MM.1S (cell line): Measurements from ENCODE around the gene SEMA3G.
A peak's percentile ranks its signal among the peaks of the same experiment; 100 is the strongest.

Experiments
- DNase-seq: peaks from one replicate; pipeline ENCODE4 v3.0.0-alpha.2; 2015
- H2AFZ ChIP-seq: fragments of 300-600 bp; sonication (generic); 2 replicates; pipeline ENCODE4 v1.6.0; 2016; ENCODE audit warnings: antibody characterized with exemption, low read length
- H3F3A ChIP-seq: fragments of 300-600 bp; sonication (generic); 2 replicates; pipeline ENCODE4 v1.6.1; 2016; ENCODE audit warnings: mild to moderate bottlenecking, antibody characterized with exemption, low read length, moderate library complexity, mixed read lengths; ENCODE audit not compliant: insufficient read depth
- H3K27ac ChIP-seq: fragments of 300-600 bp; sonication (generic); 2 replicates; pipeline ENCODE4 v1.5.1; 2016; ENCODE audit warnings: mild to moderate bottlenecking, low read length
- H3K27me3 ChIP-seq: fragments of 300-600 bp; sonication (generic); replicated peaks from 2 replicates; pipeline ENCODE4 v1.6.0; 2016; ENCODE audit warnings: low read length; ENCODE audit not compliant: insufficient read depth
- H3K36me3 ChIP-seq: fragments of 300-600 bp; sonication (generic); replicated peaks from 2 replicates; pipeline ENCODE4 v1.6.1; 2016; ENCODE audit warnings: mild to moderate bottlenecking, low read length, mixed read lengths; ENCODE audit not compliant: insufficient read depth
- H3K4me1 ChIP-seq: fragments of 300-600 bp; sonication (generic); 2 replicates; pipeline ENCODE4 v1.6.1; 2016; ENCODE audit warnings: low read length, mixed read lengths
- H3K4me2 ChIP-seq: fragments of 300-600 bp; sonication (generic); 2 replicates; pipeline ENCODE4 v1.6.0; 2016; ENCODE audit warnings: low read depth, low read length
- H3K4me3 ChIP-seq: fragments of 300-600 bp; sonication (generic); 2 replicates; pipeline ENCODE4 v1.5.1; 2016; ENCODE audit warnings: low read length, mixed read lengths
- H3K79me2 ChIP-seq: fragments of 300-600 bp; sonication (generic); 2 replicates; pipeline ENCODE4 v1.6.1; 2016; ENCODE audit warnings: mixed run types, low read length, mixed read lengths
- H3K9ac ChIP-seq: fragments of 300-600 bp; sonication (generic); 2 replicates; pipeline ENCODE4 v1.6.1; 2016; ENCODE audit warnings: low read length, mixed read lengths
- H3K9me2 ChIP-seq: fragments of 300-600 bp; sonication (generic); replicated peaks from 2 replicates; pipeline ENCODE4 v1.6.1; 2016; ENCODE audit warnings: mild to moderate bottlenecking, low read length, mixed read lengths; ENCODE audit not compliant: insufficient read depth
- H3K9me3 ChIP-seq: fragments of 300-600 bp; sonication (generic); replicated peaks from 2 replicates; pipeline ENCODE4 v1.6.1; 2016; ENCODE audit warnings: mild to moderate bottlenecking, low read length, mixed read lengths; ENCODE audit not compliant: insufficient read depth
- H4K20me1 ChIP-seq: fragments of 300-600 bp; sonication (generic); 2 replicates; pipeline ENCODE4 v1.6.1; 2016; ENCODE audit warnings: mild to moderate bottlenecking, low read length, moderate library complexity, mixed read lengths; ENCODE audit not compliant: insufficient read depth
- EZH2 ChIP-seq: fragments of 300-600 bp; sonication (generic); optimal IDR thresholded peaks from 2 replicates; pipeline ENCODE3; 2017; ENCODE audit warnings: low read depth, mild to moderate bottlenecking, antibody characterized with exemption, low read length, mixed read lengths
- EZH2phosphoT487 ChIP-seq: fragments of 300-600 bp; sonication (generic); IDR thresholded peaks from 2 replicates; pipeline ENCODE4 v1.6.1; 2018; ENCODE audit warnings: antibody characterized with exemption, low read length
- TF ChIP-seq, protein P1 (sequence below): fragments of 300-600 bp; sonication (generic); IDR thresholded peaks from 2 replicates; pipeline ENCODE4 v1.5.1; 2016; ENCODE audit warnings: antibody characterized with exemption, low read length, mixed read lengths

Gene SEMA3G

DNA sequence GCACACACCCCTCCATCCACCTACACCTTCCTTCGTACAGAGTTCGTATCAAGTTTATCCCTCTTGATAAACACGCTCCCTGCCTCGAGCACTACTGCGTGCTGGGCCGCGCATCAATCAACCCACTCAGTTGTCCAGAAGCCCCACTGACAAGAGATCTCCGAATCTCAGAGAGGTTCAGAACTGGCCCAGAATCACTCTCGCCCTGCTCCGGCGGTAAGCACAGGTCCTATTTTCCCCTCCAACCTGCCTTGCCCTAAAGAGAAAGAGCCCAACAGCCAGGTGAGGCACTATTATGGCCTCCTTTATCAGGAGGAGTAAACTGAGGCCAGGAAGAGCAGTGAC is 10.0 kb upstream of the SEMA3G start:
- H3K4me3 ChIP-seq: peak overlapping the region; percentile 98
- no peaks in the 10 kb centered on the region for H3K27me3 ChIP-seq
- H3K27ac ChIP-seq: peak overlapping the region; percentile 7; the same call in 1 of the 2 replicates
- peaks cover 13% of the 10 kb centered on the region for H3K4me1 ChIP-seq
- peak overlapping the region; percentile 98 for H3K4me2 ChIP-seq
- H4K20me1 ChIP-seq: no peaks in the 10 kb centered on the region
- H3K79me2 ChIP-seq: peaks cover 21% of the 10 kb centered on the region
- H3K36me3 ChIP-seq: 0 out of 2 replicates have a peak, but pooled peaks cover 3% of the 10 kb centered on the region
- TF ChIP-seq, protein P1, sequence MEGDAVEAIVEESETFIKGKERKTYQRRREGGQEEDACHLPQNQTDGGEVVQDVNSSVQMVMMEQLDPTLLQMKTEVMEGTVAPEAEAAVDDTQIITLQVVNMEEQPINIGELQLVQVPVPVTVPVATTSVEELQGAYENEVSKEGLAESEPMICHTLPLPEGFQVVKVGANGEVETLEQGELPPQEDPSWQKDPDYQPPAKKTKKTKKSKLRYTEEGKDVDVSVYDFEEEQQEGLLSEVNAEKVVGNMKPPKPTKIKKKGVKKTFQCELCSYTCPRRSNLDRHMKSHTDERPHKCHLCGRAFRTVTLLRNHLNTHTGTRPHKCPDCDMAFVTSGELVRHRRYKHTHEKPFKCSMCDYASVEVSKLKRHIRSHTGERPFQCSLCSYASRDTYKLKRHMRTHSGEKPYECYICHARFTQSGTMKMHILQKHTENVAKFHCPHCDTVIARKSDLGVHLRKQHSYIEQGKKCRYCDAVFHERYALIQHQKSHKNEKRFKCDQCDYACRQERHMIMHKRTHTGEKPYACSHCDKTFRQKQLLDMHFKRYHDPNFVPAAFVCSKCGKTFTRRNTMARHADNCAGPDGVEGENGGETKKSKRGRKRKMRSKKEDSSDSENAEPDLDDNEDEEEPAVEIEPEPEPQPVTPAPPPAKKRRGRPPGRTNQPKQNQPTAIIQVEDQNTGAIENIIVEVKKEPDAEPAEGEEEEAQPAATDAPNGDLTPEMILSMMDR: no peak
- TF ChIP-seq EZH2phosphoT487: no peak
- TF ChIP-seq EZH2: no peak
- H3K9me2 ChIP-seq: no peaks in the 10 kb centered on the region
- peak overlapping the region; percentile 84 for H3K9ac ChIP-seq
- peaks cover 5% of the 10 kb centered on the region for H3F3A ChIP-seq
- H2AFZ ChIP-seq: peak overlapping the region; percentile 100
- DNase-seq: no peak
- H3K9me3 ChIP-seq: no peaks in the 10 kb centered on the region

DNA sequence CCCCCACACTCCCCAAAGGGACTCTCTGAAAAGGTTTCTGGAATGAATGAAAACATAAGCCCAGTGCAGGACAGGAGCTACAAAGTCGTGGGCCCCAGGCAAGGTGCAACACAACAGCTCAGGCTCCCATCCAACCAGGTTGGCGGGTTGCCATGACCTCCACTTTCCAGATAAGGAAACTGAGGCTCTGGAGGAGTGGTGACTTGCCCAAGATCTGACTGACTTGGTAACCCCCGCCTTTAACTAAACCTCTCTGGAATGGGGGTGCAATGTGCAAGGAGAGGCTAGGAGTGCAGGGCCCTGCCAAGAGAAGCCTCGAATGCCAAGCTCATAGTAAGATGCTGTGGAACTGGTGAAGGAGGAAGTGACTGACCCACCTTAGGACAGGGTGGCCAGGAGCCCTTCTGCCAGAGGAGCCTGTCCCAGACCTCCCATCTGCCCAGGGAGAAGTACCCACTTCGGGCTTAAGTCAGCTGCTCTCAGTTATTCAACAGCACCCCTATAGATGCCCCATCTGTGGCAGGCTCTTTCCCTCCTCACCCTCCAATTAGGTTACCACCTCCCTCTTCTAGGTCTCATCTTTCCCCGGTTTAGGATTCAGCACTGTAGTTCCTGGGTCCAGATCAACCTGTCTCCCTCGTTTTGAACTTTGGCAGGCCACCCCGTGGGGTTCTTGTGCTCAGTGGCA is 9.5 kb upstream of the SEMA3G start:
- H3K9me2 ChIP-seq: no peaks in the 10 kb centered on the region
- H3F3A ChIP-seq: peaks cover 5% of the 10 kb centered on the region
- H3K27me3 ChIP-seq: no peaks in the 10 kb centered on the region
- no peaks in the 10 kb centered on the region for H3K9me3 ChIP-seq
- no peak for DNase-seq
- peaks cover 21% of the 10 kb centered on the region for H3K79me2 ChIP-seq
- peaks cover 13% of the 10 kb centered on the region for H3K4me1 ChIP-seq
- H3K27ac ChIP-seq: no peak overlapping the region
- TF ChIP-seq EZH2 (no peak), EZH2phosphoT487 (no peak)
- TF ChIP-seq, protein P1: no peak
- H4K20me1 ChIP-seq: no peaks in the 10 kb centered on the region
- H3K36me3 ChIP-seq: 0 out of 2 replicates have a peak, but pooled peaks cover 3% of the 10 kb centered on the region
- peak overlapping the region; percentile 98 for H3K4me3 ChIP-seq
- H3K9ac ChIP-seq: peak overlapping the region; percentile 84; the same call in 1 of the 2 replicates
- H2AFZ ChIP-seq: peak overlapping the region; percentile 100
- H3K4me2 ChIP-seq: peak overlapping the region; percentile 98

DNA sequence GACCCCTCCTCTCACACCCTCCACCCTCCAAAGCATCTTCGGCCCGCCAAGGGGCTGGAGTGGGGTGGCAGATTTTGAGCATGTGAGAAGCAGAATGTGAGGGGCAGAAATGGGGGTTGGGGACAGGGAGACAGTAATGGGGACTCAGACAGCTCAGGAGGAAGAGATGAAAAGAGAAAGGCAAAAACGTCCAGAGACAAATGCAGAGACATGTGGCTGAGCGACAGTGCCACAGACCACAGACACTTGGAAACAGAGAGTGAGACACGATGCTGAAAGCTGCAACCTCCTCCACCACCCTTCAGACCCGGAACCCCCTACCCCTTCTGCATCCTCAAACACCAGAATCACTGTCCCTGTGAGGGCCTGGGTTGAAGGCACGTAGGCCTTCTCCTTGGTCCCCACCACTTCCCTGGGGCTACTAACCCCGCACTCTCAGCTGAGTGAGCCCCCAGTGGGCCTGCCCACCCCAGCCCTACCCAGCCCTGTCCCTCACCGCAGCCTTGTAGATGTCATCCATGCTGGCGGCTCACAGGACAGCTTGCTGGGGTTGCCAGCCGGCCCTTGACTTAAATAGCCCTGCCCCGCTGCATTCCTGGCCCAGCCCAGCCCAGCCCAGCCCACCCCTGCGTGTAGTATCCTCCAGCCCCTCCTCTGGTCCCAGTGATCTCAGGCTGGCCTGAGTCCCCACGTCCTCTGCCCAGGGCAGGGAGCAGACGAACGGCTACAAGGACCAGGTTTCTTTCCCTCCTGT is 8.8 kb upstream of the SEMA3G start, which contains the start of gene TNNC1:
TNNC1 (minus strand) TSS at position 546 of the 754 bp plus-strand sequence; CDS start at position 520, 26 bp downstream.
- H3K36me3 ChIP-seq: no peaks in the 10 kb centered on the region
- DNase-seq: no peak
- H3K9me2 ChIP-seq: no peaks in the 10 kb centered on the region
- H3K4me1 ChIP-seq: peaks cover 13% of the 10 kb centered on the region
- H3K4me2 ChIP-seq: peak within 1 kb of the TSS; percentile 98
- H3K79me2 ChIP-seq: peaks cover 21% of the 10 kb centered on the region
- peak within 1 kb of the TSS; percentile 98 for H3K4me3 ChIP-seq
- no peaks in the 10 kb centered on the region for H3K27me3 ChIP-seq
- peak within 1 kb of the TSS; percentile 84 for H3K9ac ChIP-seq
- H3F3A ChIP-seq: peaks cover 5% of the 10 kb centered on the region
- H3K27ac ChIP-seq: no peak within 1 kb of the TSS
- H3K9me3 ChIP-seq: no peaks in the 10 kb centered on the region
- TF ChIP-seq, protein P1: no peak
- TF ChIP-seq EZH2phosphoT487 (no peak), EZH2 (no peak)
- peak within 1 kb of the TSS; percentile 100 for H2AFZ ChIP-seq
- H4K20me1 ChIP-seq: no peaks in the 10 kb centered on the region
